GM19193 (cell line): ENCODE results near the gene AK2.
A peak's percentile ranks its signal among the peaks of the same experiment; 100 is the strongest.

Source experiments
- POLR2A ChIP-seq: IDR thresholded peaks from 4 replicates; pipeline ENCODE4 v1.6.1; 2011; ENCODE audit not compliant: insufficient read depth, insufficient read length; ENCODE audit errors: extremely low read depth

The AK2 gene

DNA sequence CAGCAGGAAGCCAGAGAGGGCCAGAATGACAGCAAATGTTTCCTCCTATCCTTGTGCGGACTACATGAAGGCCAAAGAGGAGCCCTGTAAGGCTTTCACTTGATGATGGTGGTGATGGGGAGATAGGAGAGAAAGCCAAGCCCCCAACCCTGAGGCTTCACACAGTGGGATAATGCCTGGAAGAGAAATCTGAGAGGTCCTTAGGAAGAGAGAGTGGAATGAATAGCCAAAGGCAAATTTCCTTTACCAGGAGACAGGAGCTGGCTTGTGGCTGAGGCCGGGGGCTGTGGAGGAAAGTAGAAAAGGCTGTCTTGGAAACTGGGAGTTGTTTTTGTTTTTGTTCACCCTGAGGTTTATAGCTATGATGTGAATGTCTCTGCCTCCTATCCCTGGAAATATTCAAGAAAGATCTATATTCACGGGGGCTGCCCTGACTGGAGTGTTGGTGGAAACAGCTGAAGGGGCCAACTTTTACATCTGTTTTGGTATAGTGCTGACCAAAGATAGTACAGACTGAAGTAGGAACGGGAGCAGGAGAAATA is 59.1 kb downstream of the AK2 start:
- no peak for TF ChIP-seq POLR2A

DNA sequence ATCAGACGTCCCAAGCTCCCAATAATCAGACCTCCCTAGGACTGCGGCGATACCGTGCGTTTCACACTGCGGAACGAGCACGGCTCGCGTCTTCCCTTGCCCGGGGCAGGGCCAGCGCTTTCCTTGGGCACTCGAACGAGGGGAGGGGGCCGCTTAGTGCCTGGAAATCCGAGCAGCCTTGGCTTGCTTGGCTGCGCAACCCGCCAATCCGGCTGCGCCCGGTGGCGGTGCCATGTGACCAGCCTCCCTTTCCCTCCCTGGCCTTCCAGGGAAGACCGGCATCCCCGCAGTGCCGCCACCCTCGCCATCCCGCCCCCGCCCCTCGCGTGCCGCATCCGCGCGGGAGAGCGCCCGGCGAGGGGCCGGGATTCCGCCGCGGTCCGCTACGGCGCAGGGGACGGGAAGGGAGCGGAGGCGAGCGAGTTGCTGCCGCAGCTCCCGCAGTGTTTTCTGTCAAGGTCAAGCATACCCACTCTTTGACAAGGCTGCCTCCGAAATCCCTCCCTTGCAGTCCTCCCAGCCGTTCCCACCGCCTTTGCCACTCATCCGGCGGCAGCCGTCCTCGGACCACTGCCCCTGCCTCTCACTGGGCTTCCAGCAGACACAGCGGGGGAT is 63.8 kb downstream of the AK2 start:
- TF ChIP-seq POLR2A, result no peak

DNA sequence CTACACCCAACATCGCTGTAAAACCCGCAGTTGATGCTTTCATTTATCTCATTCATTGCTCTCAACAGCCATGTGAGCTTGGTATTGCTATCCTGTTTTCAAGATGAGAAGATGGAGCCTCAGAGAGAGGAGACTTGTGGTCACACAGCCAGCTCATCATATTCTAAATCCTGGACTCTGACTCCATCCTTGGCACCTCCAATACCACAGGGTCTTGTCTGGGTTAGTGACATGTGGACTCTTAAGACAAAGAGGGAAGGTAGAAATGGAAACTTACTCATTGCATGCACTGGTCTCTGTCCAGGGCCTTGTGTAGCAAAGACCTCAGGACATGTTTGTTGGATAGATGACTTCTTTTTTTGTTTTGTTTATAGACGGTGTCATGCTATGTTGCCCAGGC is 65.1 kb downstream of the AK2 start:
- TF ChIP-seq POLR2A, result no peak

DNA sequence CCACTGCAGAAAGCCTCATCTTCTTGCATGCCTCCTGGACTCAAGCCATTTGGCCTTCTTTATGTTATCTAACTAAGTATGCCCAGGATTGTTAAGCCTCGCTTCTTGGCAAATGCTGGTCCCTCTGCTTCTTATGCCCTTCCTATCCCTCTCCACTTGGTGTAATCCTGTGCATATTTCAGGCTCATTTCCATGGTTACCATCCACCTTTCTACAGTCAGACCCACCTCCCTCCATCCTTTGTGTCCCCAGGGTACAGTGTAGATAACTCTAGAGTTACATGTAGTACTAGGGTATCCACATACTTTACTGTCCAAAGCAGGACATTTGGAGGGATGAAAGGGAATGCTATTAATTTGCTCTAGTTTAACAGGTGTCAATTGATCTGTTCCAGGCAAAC is 65.5 kb downstream of the AK2 start:
- TF ChIP-seq POLR2A, result no peak

GRCh38 chr1:32969566-32969965 is 67.1 kb downstream of the AK2 start:
- no peak for TF ChIP-seq POLR2A

DNA sequence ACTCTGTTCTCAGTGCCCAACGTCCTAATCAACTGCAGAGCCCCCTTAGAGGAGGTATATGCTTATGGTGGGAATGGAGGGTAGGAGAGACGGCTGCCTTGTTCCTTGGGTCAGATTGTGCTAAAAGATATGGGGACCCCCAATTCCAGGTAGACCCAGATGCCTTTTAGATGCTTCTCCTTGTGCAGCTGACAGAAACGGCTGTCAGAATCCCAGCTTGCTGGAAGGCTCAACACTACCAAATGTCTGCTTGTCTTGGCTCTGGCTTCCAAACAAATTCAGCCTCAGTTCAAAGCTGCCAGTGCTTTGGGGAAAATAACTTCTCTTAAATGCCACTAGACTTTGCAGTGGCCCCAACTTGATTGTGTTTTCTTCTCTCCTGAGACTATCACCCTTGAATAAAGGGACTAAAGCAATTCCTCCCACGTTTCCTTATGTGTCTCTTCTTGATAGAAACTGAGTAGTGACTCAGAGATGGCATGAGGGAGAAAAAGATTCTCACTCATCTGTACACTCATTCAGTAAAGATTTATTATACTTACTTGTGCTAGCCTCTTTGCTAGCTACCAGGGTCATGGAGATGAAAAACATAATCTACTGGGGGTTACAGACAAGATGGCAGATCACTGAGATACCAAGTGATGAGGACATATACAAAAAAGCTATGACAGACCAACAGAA is 68.7 kb downstream of the AK2 start:
- no peak for TF ChIP-seq POLR2A

DNA sequence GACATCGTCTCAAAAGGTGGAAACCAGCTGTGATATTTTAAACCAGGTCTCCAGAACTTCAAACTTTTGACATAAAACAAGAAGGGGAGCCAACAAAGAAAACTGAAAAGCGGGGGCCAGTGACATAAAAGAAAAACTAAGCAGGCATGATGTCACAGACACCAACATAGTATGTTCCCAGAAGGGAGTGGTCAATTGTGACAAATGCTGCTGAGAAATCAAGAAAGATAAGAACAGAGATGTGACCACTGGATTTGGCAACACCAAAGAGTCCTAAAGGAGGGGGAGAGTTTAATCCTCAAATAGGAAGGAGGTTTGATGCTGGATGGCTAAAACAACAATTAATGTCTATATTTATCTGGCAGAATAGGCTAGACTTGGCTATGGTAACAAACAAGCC is 69.8 kb downstream of the AK2 start:
- TF ChIP-seq POLR2A, result no peak

- no peak for TF ChIP-seq POLR2A
Measured at GRCh38 chr1:32965251-32965747, 71.4 kb downstream of the AK2 start.

DNA sequence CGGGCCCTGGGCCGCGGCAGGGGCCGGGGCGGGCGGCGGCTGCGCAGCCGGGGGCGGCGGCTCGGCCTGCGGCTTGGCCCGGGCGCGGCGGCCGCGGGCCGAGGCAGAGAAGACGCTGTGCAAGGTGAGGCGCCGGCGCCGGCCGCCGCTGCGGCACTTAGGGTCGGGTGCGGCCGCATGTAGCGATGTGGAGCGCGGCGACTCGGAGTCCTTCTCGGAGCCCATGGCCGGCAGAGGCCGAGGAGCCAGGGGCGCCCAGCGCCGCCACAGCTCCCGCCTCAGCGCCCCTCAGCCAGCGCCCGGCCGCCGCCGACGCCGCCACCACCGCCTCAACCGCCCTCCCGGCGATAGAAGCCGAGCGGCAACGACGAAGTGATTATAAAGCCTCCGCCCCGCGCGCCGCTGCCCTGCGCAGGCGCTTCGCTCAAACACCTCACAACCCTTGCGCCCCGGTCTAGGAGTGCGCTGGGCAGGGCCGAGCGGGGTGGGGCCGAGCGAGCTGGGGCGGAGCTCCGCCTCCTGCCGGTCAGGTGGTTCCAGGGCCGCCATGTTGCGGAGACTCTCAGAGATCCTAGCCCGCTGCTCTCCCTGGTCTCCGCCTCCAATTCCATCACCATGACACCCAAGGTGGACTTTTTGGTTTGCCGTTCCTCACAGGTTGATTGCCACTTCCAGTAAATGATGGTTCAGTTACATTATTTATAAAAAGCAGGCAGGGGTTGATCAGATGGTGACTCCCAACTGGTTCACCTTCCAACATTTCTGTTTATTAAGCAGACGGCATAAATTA is 72.0 kb downstream of the AK2 start, which contains the start of gene RNF19B:
Gene RNF19B, minus strand, starts transcription at position 349 of the 790 bp plus-strand sequence. Its CDS starts 124 bp downstream, at position 225.
- TF ChIP-seq POLR2A, result peak; percentile 99

DNA sequence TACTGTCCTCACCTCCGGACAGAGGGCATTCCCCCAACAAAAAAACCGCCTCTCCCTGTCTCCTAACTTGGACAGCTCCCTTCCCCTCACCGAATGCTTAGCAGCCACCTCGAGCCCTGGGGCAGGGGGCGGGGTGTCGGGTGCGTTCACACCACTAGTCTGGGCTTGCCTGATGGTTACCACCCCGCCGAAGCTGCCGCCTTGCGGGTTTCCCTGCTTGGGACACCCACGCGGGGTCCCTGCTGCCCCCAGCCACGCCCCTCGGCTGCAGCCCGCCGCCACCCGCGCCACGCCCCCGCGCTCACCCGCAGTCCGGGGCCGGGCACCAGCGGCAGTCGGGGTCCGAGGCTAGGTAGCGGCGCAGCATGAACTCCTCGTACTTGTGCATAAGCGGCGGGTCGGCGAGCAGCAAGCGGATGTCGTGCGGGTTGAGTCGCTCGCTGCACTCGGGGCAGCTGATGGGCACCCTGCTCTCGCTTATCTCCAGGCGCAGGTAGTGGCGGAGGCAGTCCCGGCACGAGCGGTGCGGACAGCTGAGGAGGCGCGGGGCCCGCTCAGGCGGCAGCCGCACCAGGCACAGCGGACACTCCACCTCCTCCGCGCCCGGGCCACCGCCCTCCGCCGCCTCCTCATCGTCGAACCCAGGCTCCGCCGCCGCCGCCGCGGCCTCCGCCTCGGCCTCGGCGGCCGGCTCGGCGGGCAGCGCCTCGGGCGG is 72.8 kb downstream of the AK2 start:
- TF ChIP-seq POLR2A, result no peak

- no peak for TF ChIP-seq POLR2A
Measured at GRCh38 chr1:32962248-32962896, 74.3 kb downstream of the AK2 start.

DNA sequence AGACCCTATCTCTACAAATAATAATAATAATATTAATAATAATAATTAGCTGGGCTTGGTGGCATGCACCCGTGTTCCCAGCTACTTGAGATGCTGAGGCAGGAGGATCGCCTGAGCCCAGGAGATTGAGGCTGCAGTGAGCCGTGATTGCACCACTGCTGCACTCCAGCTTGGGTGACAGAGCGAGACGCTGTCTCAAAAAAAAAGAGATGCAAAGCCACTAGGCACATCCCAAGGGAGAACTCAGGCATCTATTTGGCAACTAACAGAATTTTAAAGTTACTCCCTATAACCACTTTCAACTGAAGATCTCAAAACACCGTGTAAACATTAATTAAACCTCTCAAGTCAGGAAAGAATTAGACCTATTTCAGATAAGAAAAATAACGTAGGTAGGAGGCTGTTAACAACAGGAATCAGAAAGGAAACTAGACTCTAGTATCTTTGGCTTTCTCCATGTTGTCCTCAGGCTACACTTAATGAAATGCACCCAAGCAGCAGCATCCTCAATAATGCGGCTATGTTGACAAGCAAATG is 75.8 kb downstream of the AK2 start:
- TF ChIP-seq POLR2A, result no peak

DNA sequence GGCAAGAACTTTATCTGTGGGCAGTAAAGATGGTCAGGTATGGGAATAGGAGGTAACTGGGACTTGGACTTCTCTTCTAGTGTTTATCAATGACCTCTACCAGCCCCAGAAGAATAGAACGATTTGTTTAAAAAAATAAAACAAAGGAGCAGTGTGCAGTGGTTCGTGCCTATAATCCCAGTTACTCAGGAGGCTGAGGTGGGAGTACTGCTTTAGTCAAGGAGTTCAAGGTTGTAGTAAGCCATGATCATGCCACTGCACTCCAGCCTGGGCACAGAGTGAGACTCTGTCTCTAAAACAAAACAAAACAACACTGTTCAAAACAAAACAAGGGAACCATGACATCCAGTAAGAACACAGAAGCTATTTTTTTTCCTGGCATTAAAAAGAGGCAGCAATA is 76.3 kb downstream of the AK2 start:
- no peak for TF ChIP-seq POLR2A

- TF ChIP-seq POLR2A, result no peak
Measured at GRCh38 chr1:32958827-32959226, 77.9 kb downstream of the AK2 start.
